WTC11 (cell line): ENCODE data around the gene LRRC27. TPM values are rescaled to one million over a fixed set of nuclear protein-coding genes. Genes with fewer than 3 reads are reported as not detected.

Experiments used
- ATAC-seq: fragments of 200-7000 bp; cut with Tn5 transposase; 2 replicates; pipeline ENCODE4 v1.10.0; 2021; ENCODE audit warnings: mild to moderate bottlenecking, moderate library complexity
- CTCF ChIA-PET: fragments of 300-600 bp; sonication (Branson Sonifier 250); formaldehyde crosslinking; loops from one replicate; lab custom pipeline; 2021; ENCODE audit warnings: antibody characterized with exemption; lab: Charles Lee
- POLR2A ChIA-PET: fragments of 350-600 bp; sonication (Branson Sonifier 250); formaldehyde crosslinking; loops from one replicate; lab custom pipeline; 2021; ENCODE audit warnings: antibody characterized with exemption; lab: Charles Lee
- DNase-seq: peaks from one replicate; pipeline ENCODE4 v3.0.0; 2021; ENCODE audit warnings: low spot score
- H3K27ac Mint-ChIP-seq: 2 replicates; pipeline ENCODE4 v1.8.0; 2021; ENCODE audit warnings: mixed read lengths
- H3K27me3 Mint-ChIP-seq: 2 replicates; pipeline ENCODE4 v1.8.0; 2021; ENCODE audit warnings: low read depth, mild to moderate bottlenecking, moderate library complexity, mixed read lengths
- H3K36me3 Mint-ChIP-seq: 2 replicates; pipeline ENCODE4 v1.8.0; 2021; ENCODE audit warnings: mixed read lengths
- H3K4me1 Mint-ChIP-seq: 2 replicates; pipeline ENCODE4 v1.8.0; 2022; ENCODE audit warnings: mixed read lengths
- H3K4me3 Mint-ChIP-seq: 2 replicates; pipeline ENCODE4 v1.8.0; 2021; ENCODE audit warnings: mild to moderate bottlenecking, moderate library complexity, mixed read lengths
- H3K9me3 Mint-ChIP-seq: 2 replicates; pipeline ENCODE4 v1.8.0; 2021; ENCODE audit warnings: mixed read lengths
- CDX4 ChIP-seq: fragments of 250-450 bp; sonication (Bioruptor Pico); IDR thresholded peaks from 2 replicates; pipeline ENCODE4 v1.9.0; 2021; ENCODE audit warnings: moderate library complexity, mild to moderate bottlenecking, inconsistent platforms, borderline replicate concordance
- ESRRA ChIP-seq: sonication (generic); formaldehyde crosslinking; IDR thresholded peaks from 2 replicates; pipeline ENCODE4 v1.8.1; 2022; ENCODE audit warnings: mild to moderate bottlenecking, missing genetic modification reagents, borderline replicate concordance
- FOXP1 ChIP-seq: sonication (generic); formaldehyde crosslinking; IDR thresholded peaks from 2 replicates; pipeline ENCODE4 v1.8.0; 2022; ENCODE audit warnings: missing genetic modification reagents, mild to moderate bottlenecking, moderate library complexity, borderline replicate concordance
- GABPB1 ChIP-seq: sonication (generic); formaldehyde crosslinking; IDR thresholded peaks from 2 replicates; pipeline ENCODE4 v1.8.1; 2023; ENCODE audit warnings: mild to moderate bottlenecking, missing genetic modification reagents
- GRHL2 ChIP-seq: fragments of 250-450 bp; sonication (Bioruptor Pico); IDR thresholded peaks from 2 replicates; pipeline ENCODE4 v1.8.0; 2022; ENCODE audit warnings: mild to moderate bottlenecking, moderate library complexity; ENCODE audit not compliant: insufficient replicate concordance, severe bottlenecking
- IRF1 ChIP-seq: sonication (generic); formaldehyde crosslinking; IDR thresholded peaks from 2 replicates; pipeline ENCODE4 v1.8.0; 2023; ENCODE audit warnings: missing genetic modification reagents
- IRF2 ChIP-seq: sonication (generic); formaldehyde crosslinking; IDR thresholded peaks from 2 replicates; pipeline ENCODE4 v1.8.0; 2022; ENCODE audit warnings: low read depth, missing genetic modification reagents, borderline replicate concordance
- KAT7 ChIP-seq: sonication (generic); formaldehyde crosslinking; IDR thresholded peaks from 2 replicates; pipeline ENCODE4 v1.8.1; 2023; ENCODE audit warnings: missing genetic modification reagents, mild to moderate bottlenecking, borderline replicate concordance
- MXD4 ChIP-seq: fragments of 250-450 bp; sonication (Bioruptor Pico); IDR thresholded peaks from 2 replicates; pipeline ENCODE4 v1.8.0; 2021; ENCODE audit warnings: mild to moderate bottlenecking, moderate library complexity, borderline replicate concordance
- PRDM15 ChIP-seq: sonication (generic); formaldehyde crosslinking; IDR thresholded peaks from 2 replicates; pipeline ENCODE4 v1.8.0; 2022; ENCODE audit warnings: missing genetic modification reagents
- RORB ChIP-seq: fragments of 250-450 bp; sonication (Bioruptor Pico); IDR thresholded peaks from 2 replicates; pipeline ENCODE4 v1.9.0; 2021; ENCODE audit warnings: mild to moderate bottlenecking
- SOX15 ChIP-seq: fragments of 250-450 bp; sonication (Bioruptor Pico); IDR thresholded peaks from 2 replicates; pipeline ENCODE4 v1.9.0; 2021; ENCODE audit warnings: mild to moderate bottlenecking
- ZBTB21 ChIP-seq: sonication (generic); formaldehyde crosslinking; IDR thresholded peaks from 2 replicates; pipeline ENCODE4 v1.8.1; 2023; ENCODE audit warnings: mild to moderate bottlenecking, missing genetic modification reagents, borderline replicate concordance
- ZNF138 ChIP-seq: sonication (generic); formaldehyde crosslinking; conservative IDR thresholded peaks from 2 replicates; pipeline ENCODE4 v1.8.1; 2022; ENCODE audit warnings: mild to moderate bottlenecking, moderate library complexity, missing genetic modification reagents
- ZNF396 ChIP-seq: fragments of 250-450 bp; sonication (Bioruptor Pico); IDR thresholded peaks from 2 replicates; pipeline ENCODE4 v1.8.0; 2021; ENCODE audit warnings: mild to moderate bottlenecking, moderate library complexity, borderline replicate concordance
- total RNA-seq: library from RNA; stranded (reverse); gene quantifications from 3 replicates; pipeline ENCODE4 v1.2.3, GENCODE V29; 2021

The LRRC27 gene
- total RNA-seq, 1 experiment from 2014 or later: 4.4 TPM

- Mint-ChIP-seq H3K27me3 (no peaks in the 10 kb centered on the region), H3K4me3 (no peak overlapping the region), H3K36me3 (peaks cover 22% of the 10 kb centered on the region), H3K27ac (no peak overlapping the region), H3K9me3 (0 out of 2 replicates have a peak, but pooled peaks cover 12% of the 10 kb centered on the region), H3K4me1 (peaks cover 5% of the 10 kb centered on the region; the same call in 1 of the 2 replicates)
- no peak for ATAC-seq
- CTCF ChIA-PET: no interaction called here
- DNase-seq: no peak
- POLR2A ChIA-PET: no interaction called here
- TF ChIP-seq GRHL2 (CRISPR knock-in tag) (no peak), MXD4 (CRISPR knock-in tag) (no peak)
Measured at GRCh38 chr10:132321726-132322125, 10.3 kb upstream of the LRRC27 start.

- 0 out of 2 replicates have a peak, but pooled peaks cover 12% of the 10 kb centered on the region for H3K9me3 Mint-ChIP-seq
Measured at GRCh38 chr10:132322586-132323048, 9.4 kb upstream of the LRRC27 start.

GRCh38 chr10:132324186-132324585 is 7.8 kb upstream of the LRRC27 start:
- DNase-seq: no peak
- ATAC-seq: no peak
- Mint-ChIP-seq H3K36me3 (peaks cover 30% of the 10 kb centered on the region), H3K9me3 (0 out of 2 replicates have a peak, but pooled peaks cover 12% of the 10 kb centered on the region), H3K4me3 (no peak overlapping the region), H3K4me1 (peaks cover 12% of the 10 kb centered on the region), H3K27me3 (no peaks in the 10 kb centered on the region), H3K27ac (no peak overlapping the region)
- TF ChIP-seq IRF2 (CRISPR knock-in tag): no peak
- no peak for TF ChIP-seq ZBTB21
- no peak for TF ChIP-seq FOXP1 (CRISPR knock-in tag)
- no peak for TF ChIP-seq RORB (CRISPR knock-in tag)
- TF ChIP-seq KAT7 (CRISPR knock-in tag): no peak
- no peak for TF ChIP-seq PRDM15 (CRISPR knock-in tag)
- no peak for TF ChIP-seq SOX15 (CRISPR knock-in tag)
- TF ChIP-seq ZNF138 (CRISPR knock-in tag): no peak
- TF ChIP-seq GRHL2 (CRISPR knock-in tag): no peak
- TF ChIP-seq ZNF396 (CRISPR knock-in tag): no peak
- TF ChIP-seq ESRRA: no peak
- no peak for TF ChIP-seq CDX4 (CRISPR knock-in tag)
- ChIA-PET POLR2A (no interaction called here), CTCF (no interaction called here)

More at GRCh38 chr10:132322586-132323048, 9.4 kb upstream of the LRRC27 start:
- DNase-seq (no peak), ATAC-seq (no peak)
- H3K4me3 Mint-ChIP-seq: no peak overlapping the region
- TF ChIP-seq GABPB1 (CRISPR knock-in tag): peak; percentile 91
- TF ChIP-seq IRF1: no peak
- POLR2A ChIA-PET: no interaction called here
- H3K36me3 Mint-ChIP-seq: peaks cover 27% of the 10 kb centered on the region
- H3K4me1 Mint-ChIP-seq: peaks cover 5% of the 10 kb centered on the region; the same call in 1 of the 2 replicates
- no peaks in the 10 kb centered on the region for H3K27me3 Mint-ChIP-seq
- CTCF ChIA-PET: no interaction called here
- H3K27ac Mint-ChIP-seq: no peak overlapping the region
